Spleen (tissue), 11 donors: Measurements from ENCODE around the gene TC2N. TPM values are rescaled to one million over a fixed set of nuclear protein-coding genes. Genes with fewer than 3 reads are reported as not detected.

Experiments
- DNase-seq: peaks from one replicate; pipeline ENCODE4 v3.0.0-alpha.2; 2020
- H3K27ac ChIP-seq, 8 donors: fragments of 200-600 bp; sonication (generic) in 7 of 8; 1 replicate in 4 of 8; 2 replicates in 4 of 8; pipeline versions ENCODE4 v1.5.0 to v1.8.0; 2016 to 2021; ENCODE audit warnings: inconsistent platforms in 4 of 8, mild to moderate bottlenecking in 4 of 8, moderate library complexity in 1 of 8
- H3K27me3 ChIP-seq, 7 donors: fragments of 200-600 bp; sonication (generic) in 6 of 7; replicated peaks in 1 of 7; 1 replicate in 4 of 7; 2 replicates in 3 of 7; pipeline versions ENCODE4 v1.5.0 to v1.8.0; 2016 to 2021; ENCODE audit warnings: inconsistent platforms in 3 of 7, mild to moderate bottlenecking in 1 of 7
- H3K36me3 ChIP-seq, 6 donors: fragments of 200-600 bp; sonication (generic) in 5 of 6; 1 replicate in 4 of 6; 2 replicates in 2 of 6; pipeline versions ENCODE4 v1.5.0 to v1.8.0; 2016 to 2021; ENCODE audit warnings: inconsistent platforms in 2 of 6
- H3K4me1 ChIP-seq, 6 donors: fragments of 200-600 bp; sonication (generic) in 5 of 6; 1 replicate in 3 of 6; 2 replicates in 3 of 6; pipeline versions ENCODE4 v1.5.0 to v1.8.0; 2016 to 2021; ENCODE audit warnings: inconsistent platforms in 3 of 6
- H3K4me3 ChIP-seq, 8 donors: fragments of 200-600 bp; sonication (generic) in 7 of 8; 1 replicate in 4 of 8; 2 replicates in 4 of 8; pipeline versions ENCODE4 v1.5.0 to v1.8.0; 2016 to 2021; ENCODE audit warnings: inconsistent platforms in 4 of 8, mild to moderate bottlenecking in 4 of 8, moderate library complexity in 2 of 8
- H3K9me3 ChIP-seq, 8 donors: fragments of 200-600 bp; sonication (generic) in 7 of 8; 1 replicate in 4 of 8; 2 replicates in 4 of 8; pipeline versions ENCODE4 v1.5.0 to v1.8.0; 2016 to 2021; ENCODE audit warnings: inconsistent platforms in 4 of 8
- CTCF ChIP-seq, 11 experiments: fragments of 200-600 bp in 7 of 11; fragments of 450-650 bp in 4 of 11; sonication (generic) in 4 of 11; IDR thresholded peaks in 8 of 11; conservative IDR thresholded peaks in 3 of 11; 1 replicate in 7 of 11; 2 replicates in 4 of 11; pipeline versions ENCODE4 v1.4.0 to v1.8.0; 2016 to 2021; ENCODE audit warnings: antibody characterized with exemption in 11 of 11, inconsistent platforms in 4 of 11, mild to moderate bottlenecking in 1 of 11
- POLR2A ChIP-seq, 3 donors: fragments of 450-650 bp; IDR thresholded peaks; one replicate each; pipeline ENCODE4 v1.5.1; 2017; ENCODE audit warnings: antibody characterized with exemption in 3 of 3, mild to moderate bottlenecking in 1 of 3
- POLR2AphosphoS5 ChIP-seq, 3 donors: sonication (generic); formaldehyde crosslinking; IDR thresholded peaks; one replicate each; pipeline ENCODE4 v1.5.1; 2017; ENCODE audit warnings: antibody characterized with exemption in 3 of 3
- WGBS, 5 donors: extraction: QIAGEN DNeasy Blood & Tissue Kit in 3 of 5; methylation state at CpG; one replicate each; pipeline versions ENCODE4 v1.1.5 to v1.1.7; 2013 to 2018; 5-methylcytosine and 5-hydroxymethylcytosine counted together
- intact Hi-C: fragments of 100-400 bp; cut with DNase I; formaldehyde crosslinking; loops from one replicate; pipeline ENCODE4 v1.15.0; 2023; ENCODE audit warnings: low total_unique reads
- polyA plus RNA-seq, 3 donors: library from polyadenylated mRNA; stranded (reverse); fragments of 200-250 nt; gene quantifications; one replicate each; pipeline ENCODE4 v1.2.1, GENCODE V29; 2013
- total RNA-seq, 7 donors: library from RNA; depleted of rRNA in 3 of 7; stranded (reverse); fragments of >200 nt in 3 of 7; fragmentation: NEBNext Ultra II Directional in 4 of 7; extraction: Animal tissue kit (Norgen Biotek cat#: 25700) in 4 of 7; gene quantifications; one replicate each; pipeline versions ENCODE4 v1.1.0 to v1.2.1, GENCODE V29; 2016 to 2021
- donor health status: healthy with polysubstance abuse.
- donor health status: DM: no; HTN: no; CAD: no; lungs with moderate emphysema.
- donor health status: DM: no; HTN: no; CAD: no.
- donor health status: Bipolar disorder and iron deficiency.
- donor health status: healthy.
- donor health status: DM: no; HTN: no; CAD: no.
- donor health status: DM: yes; HTN: yes; CAD: no.

Gene TC2N
- total and polyA plus RNA-seq, 10 donors: 5.3 to 50.7 (median 35.5) TPM

GRCh38 chr14:91888641-91889476 is 21.5 kb upstream of the TC2N start:
- no peak for DNase-seq
- Histone ChIP-seq H3K4me3 (no peak overlapping the region), H3K27me3 (no peaks in the 10 kb centered on the region), H3K9me3 (no peaks in the 10 kb centered on the region), H3K4me1 (peaks cover 10 to 70% (median 27%) of the 10 kb centered on the region in 6 donors), H3K27ac (peak overlapping the region in 6 of 8 donors; percentile 29 to 73 (median 69)), H3K36me3 (peaks cover 0 to 29% (median 0%) of the 10 kb centered on the region in 6 donors)
- no peak for TF ChIP-seq POLR2AphosphoS5 (IDR thresholded peaks at IDR 0.05)
- TF ChIP-seq CTCF (IDR thresholded peaks at IDR 0.05 in 8 of 11, conservative IDR thresholded peaks at IDR 0.05 in 3 of 11): no peak
- WGBS, 5 donors: 79 to 87% (median 83%) methylated on average over 9 to 10 of the region's 10 CpGs
- intact Hi-C loops: no loop called here

DNA sequence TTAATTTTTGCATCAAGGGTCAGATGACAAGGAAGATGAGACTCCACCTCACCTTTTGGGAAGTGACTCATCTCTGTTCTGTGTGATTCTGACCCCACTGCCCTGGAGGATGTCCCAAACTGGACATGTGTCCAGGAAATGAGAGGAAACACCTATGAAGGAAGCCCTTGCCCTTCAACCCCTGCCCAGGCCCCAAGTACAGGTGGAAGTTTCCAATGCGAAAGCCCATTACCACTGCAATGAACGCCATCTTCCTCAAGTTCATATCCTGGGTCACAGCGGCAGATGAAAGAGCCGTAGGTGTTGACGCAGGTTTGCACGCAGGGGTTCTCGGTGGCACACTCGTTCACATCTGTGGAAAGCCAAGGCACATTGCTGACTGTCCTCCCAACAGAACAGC is 19.6 kb upstream of the TC2N start:
- H3K27me3 ChIP-seq: no peaks in the 10 kb centered on the region
- no peak for DNase-seq
- peaks cover 10 to 51% (median 24%) of the 10 kb centered on the region in 6 donors for H3K4me1 ChIP-seq
- peaks cover 0 to 26% (median 0%) of the 10 kb centered on the region in 6 donors for H3K36me3 ChIP-seq
- TF ChIP-seq POLR2A (IDR thresholded peaks at IDR 0.05) (no peak), POLR2AphosphoS5 (IDR thresholded peaks at IDR 0.05) (no peak), CTCF (IDR thresholded peaks at IDR 0.05 in 8 of 11, conservative IDR thresholded peaks at IDR 0.05 in 3 of 11) (no peak)
- no peaks in the 10 kb centered on the region for H3K9me3 ChIP-seq
- H3K27ac ChIP-seq: peak overlapping the region in 4 of 8 donors; percentile 11 to 67 (median 46)
- intact Hi-C loops: no loop called here
- H3K4me3 ChIP-seq: no peak overlapping the region
- 94 to 95% (median 95%) methylated on average over 8 of the region's 8 CpGs for WGBS, 5 donors

GRCh38 chr14:91885839-91886238 is 18.5 kb upstream of the TC2N start:
- TF ChIP-seq POLR2AphosphoS5 (IDR thresholded peaks at IDR 0.05) (peak in 1 of 3 donors; percentile 33), POLR2A (IDR thresholded peaks at IDR 0.05) (no peak)
- intact Hi-C loops: no loop called here
- peak overlapping the region in 4 of 8 donors; percentile 45 to 67 (median 59) for H3K27ac ChIP-seq
- peaks cover 10 to 48% (median 20%) of the 10 kb centered on the region in 6 donors for H3K4me1 ChIP-seq
- WGBS, 5 donors: 66 to 81% (median 68%) methylated on average over 4 of the region's 4 CpGs
- DNase-seq: no peak
- no peaks in the 10 kb centered on the region for H3K27me3 ChIP-seq
- no peak overlapping the region for H3K4me3 ChIP-seq
- peaks cover 0 to 21% (median 0%) of the 10 kb centered on the region in 6 donors for H3K36me3 ChIP-seq
- no peaks in the 10 kb centered on the region for H3K9me3 ChIP-seq

DNA sequence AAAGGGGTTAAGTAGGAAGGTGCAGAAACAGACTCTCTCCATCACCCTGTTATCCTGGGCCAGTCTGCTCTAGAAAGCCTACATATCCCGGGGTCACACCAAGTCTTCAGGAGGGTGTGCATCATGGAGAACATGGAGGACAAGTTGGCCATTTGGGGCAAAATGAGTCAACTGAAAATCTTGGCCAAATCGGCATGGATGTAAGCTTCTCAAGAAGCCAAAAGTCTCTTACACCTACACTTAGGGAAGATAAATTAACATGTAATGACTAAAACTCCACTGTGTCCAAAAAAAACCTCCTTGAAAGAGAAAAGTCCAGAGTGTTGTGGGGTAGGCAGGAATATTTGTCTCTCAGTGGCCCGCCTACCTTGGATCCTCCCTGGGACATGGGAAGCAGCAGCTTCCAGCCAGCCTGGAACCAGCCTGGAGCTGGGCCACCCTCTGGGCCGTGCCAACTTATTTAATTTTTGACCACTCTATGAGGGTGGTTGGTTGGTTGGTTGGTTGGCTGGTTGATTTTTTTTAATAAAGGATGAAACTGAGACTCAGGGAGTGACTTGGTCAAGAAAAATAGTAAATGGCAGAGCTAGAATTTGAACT is 17.9 kb upstream of the TC2N start:
- 87 to 100% (median 96%) methylated on average over 4 of the region's 4 CpGs for WGBS, 5 donors

More for the DNA sequence above, 17.9 kb upstream of the TC2N start:
- Histone ChIP-seq H3K27ac (peak overlapping the region in 5 of 8 donors; percentile 4 to 67 (median 59)), H3K36me3 (peaks cover 0 to 19% (median 0%) of the 10 kb centered on the region in 6 donors), H3K9me3 (no peaks in the 10 kb centered on the region), H3K4me1 (peaks cover 9 to 41% (median 13%) of the 10 kb centered on the region in 6 donors), H3K27me3 (no peaks in the 10 kb centered on the region), H3K4me3 (no peak overlapping the region)
- no peak for DNase-seq
- TF ChIP-seq POLR2AphosphoS5 (IDR thresholded peaks at IDR 0.05) (no peak), POLR2A (IDR thresholded peaks at IDR 0.05) (no peak), CTCF (IDR thresholded peaks at IDR 0.05 in 8 of 11, conservative IDR thresholded peaks at IDR 0.05 in 3 of 11) (no peak)
- intact Hi-C loops: no loop called here
